ENCODE results near the gene LYPD5. TPM values are rescaled to one million over a fixed set of nuclear protein-coding genes. Genes with fewer than 3 reads are reported as not detected.
A peak's percentile ranks its signal among the peaks of the same experiment; 100 is the strongest.

Gene LYPD5
- total RNA-seq, 1 donor from 2014 or later = not detected

DNA sequence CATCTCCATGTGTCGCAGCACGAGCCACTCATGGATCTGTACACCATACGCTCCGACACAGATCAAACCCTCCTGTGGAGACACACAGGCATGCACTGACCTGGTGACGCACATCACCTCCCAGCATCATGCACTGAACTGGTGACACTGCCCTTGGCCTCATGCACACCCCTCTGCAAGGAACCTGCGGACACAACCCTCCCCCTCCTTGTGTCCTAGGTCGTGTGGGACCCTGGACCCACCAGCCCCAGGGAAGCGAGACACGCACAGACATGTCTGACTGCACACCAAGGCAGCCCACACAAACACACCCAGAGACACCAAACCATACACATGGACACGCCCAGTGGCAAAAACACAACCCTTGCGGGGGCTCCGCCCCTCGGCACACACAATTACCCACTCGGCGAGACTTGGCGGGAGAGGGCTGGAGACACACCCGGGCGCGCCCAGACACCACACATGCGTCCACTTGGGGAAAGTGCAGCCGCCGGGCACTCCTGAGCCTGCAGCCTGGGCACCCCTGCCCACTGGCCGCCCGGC, 19.5 kb downstream of the LYPD5 start:
- no peak for TF ChIP-seq EZH2 (IDR thresholded peaks at IDR 0.05; ENCODE audit: insufficient read depth, low read length)
- TF ChIP-seq, protein P1, sequence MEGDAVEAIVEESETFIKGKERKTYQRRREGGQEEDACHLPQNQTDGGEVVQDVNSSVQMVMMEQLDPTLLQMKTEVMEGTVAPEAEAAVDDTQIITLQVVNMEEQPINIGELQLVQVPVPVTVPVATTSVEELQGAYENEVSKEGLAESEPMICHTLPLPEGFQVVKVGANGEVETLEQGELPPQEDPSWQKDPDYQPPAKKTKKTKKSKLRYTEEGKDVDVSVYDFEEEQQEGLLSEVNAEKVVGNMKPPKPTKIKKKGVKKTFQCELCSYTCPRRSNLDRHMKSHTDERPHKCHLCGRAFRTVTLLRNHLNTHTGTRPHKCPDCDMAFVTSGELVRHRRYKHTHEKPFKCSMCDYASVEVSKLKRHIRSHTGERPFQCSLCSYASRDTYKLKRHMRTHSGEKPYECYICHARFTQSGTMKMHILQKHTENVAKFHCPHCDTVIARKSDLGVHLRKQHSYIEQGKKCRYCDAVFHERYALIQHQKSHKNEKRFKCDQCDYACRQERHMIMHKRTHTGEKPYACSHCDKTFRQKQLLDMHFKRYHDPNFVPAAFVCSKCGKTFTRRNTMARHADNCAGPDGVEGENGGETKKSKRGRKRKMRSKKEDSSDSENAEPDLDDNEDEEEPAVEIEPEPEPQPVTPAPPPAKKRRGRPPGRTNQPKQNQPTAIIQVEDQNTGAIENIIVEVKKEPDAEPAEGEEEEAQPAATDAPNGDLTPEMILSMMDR (IDR thresholded peaks at IDR 0.05; ENCODE audit: insufficient read depth, low read depth, low read length) = no peak
- Mint-ChIP-seq H3K9me3 (ENCODE audit: unreplicated experiment) (peaks cover 2% of the 10 kb centered on the region), H3K4me1 (ENCODE audit: low read depth, unreplicated experiment) (peaks cover 39% of the 10 kb centered on the region), H3K27me3 (ENCODE audit: low read depth, unreplicated experiment) (peaks cover 10% of the 10 kb centered on the region), H3K36me3 (ENCODE audit: low read depth, unreplicated experiment) (peaks cover 2% of the 10 kb centered on the region), H3K27ac (ENCODE audit: unreplicated experiment) (no peak overlapping the region), H3K4me3 (ENCODE audit: unreplicated experiment) (peak overlapping the region; percentile 12)
- Histone ChIP-seq H3K36me3 (ENCODE audit: insufficient read depth, low read length) (no peaks in the 10 kb centered on the region), H4K20me1 (ENCODE audit: insufficient read depth, low read length) (no peaks in the 10 kb centered on the region), H3K9me3 (ENCODE audit: insufficient read depth, low read depth, low read length) (no peaks in the 10 kb centered on the region), H2AFZ (ENCODE audit: low read depth, low read length) (no peak overlapping the region), H3K27me3 (ENCODE audit: insufficient read depth, low read length) (no peaks in the 10 kb centered on the region), H3K4me2 (ENCODE audit: low read length) (no peak overlapping the region), H3K9ac (ENCODE audit: low read length) (no peak overlapping the region), H3K4me1 (ENCODE audit: insufficient read depth, low read length) (peaks cover 41% of the 10 kb centered on the region), H3K79me2 (ENCODE audit: insufficient read depth, low read length) (peaks cover 11% of the 10 kb centered on the region), H3K27ac (ENCODE audit: low read depth, low read length) (no peak overlapping the region), H3K4me3 (ENCODE audit: insufficient read depth, low read depth, low read length) (no peak overlapping the region)
- no peak for FAIRE-seq
- no peak for DNase-seq (ENCODE audit: low read depth)

DNA sequence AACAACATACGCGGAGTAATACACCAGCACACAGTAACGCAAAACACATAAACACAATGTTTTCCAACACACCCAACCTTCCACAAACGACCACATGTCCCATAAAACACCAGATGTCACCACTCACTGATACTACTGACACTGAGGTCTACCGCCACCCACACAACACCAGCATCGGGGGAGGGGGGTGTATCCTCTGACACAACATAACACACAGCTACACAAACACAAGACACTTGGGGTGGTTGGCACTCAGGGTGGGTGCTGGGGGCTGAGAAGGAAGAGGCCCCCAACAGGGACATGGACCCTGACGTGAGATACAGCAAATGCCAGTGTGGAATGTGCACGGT, 20.0 kb downstream of the LYPD5 start:
- Mint-ChIP-seq H3K36me3 (ENCODE audit: low read depth, unreplicated experiment) (peaks cover 2% of the 10 kb centered on the region), H3K27ac (ENCODE audit: unreplicated experiment) (peak overlapping the region; percentile 16), H3K9me3 (ENCODE audit: unreplicated experiment) (peaks cover 2% of the 10 kb centered on the region), H3K27me3 (ENCODE audit: low read depth, unreplicated experiment) (peaks cover 10% of the 10 kb centered on the region), H3K4me1 (ENCODE audit: low read depth, unreplicated experiment) (peaks cover 42% of the 10 kb centered on the region), H3K4me3 (ENCODE audit: unreplicated experiment) (peak overlapping the region; percentile 36)
- H3K4me3 ChIP-seq (ENCODE audit: insufficient read depth, low read depth, low read length) = no peak overlapping the region
- DNase-seq (ENCODE audit: low read depth) (no peak), FAIRE-seq (no peak)
- no peak overlapping the region for H2AFZ ChIP-seq (ENCODE audit: low read depth, low read length)
- H3K4me1 ChIP-seq (ENCODE audit: insufficient read depth, low read length) = peaks cover 46% of the 10 kb centered on the region
- no peak overlapping the region for H3K27ac ChIP-seq (ENCODE audit: low read depth, low read length)
- H3K36me3 ChIP-seq (ENCODE audit: insufficient read depth, low read length) = no peaks in the 10 kb centered on the region
- no peaks in the 10 kb centered on the region for H3K9me3 ChIP-seq (ENCODE audit: insufficient read depth, low read depth, low read length)
- no peak overlapping the region for H3K4me2 ChIP-seq (ENCODE audit: low read length)
- no peaks in the 10 kb centered on the region for H4K20me1 ChIP-seq (ENCODE audit: insufficient read depth, low read length)
- H3K9ac ChIP-seq (ENCODE audit: low read length) = no peak overlapping the region
- TF ChIP-seq EZH2 (IDR thresholded peaks at IDR 0.05; ENCODE audit: insufficient read depth, low read length) = no peak
- TF ChIP-seq, protein P1 (IDR thresholded peaks at IDR 0.05; ENCODE audit: insufficient read depth, low read depth, low read length) = no peak
- H3K27me3 ChIP-seq (ENCODE audit: insufficient read depth, low read length) = no peaks in the 10 kb centered on the region
- peaks cover 11% of the 10 kb centered on the region for H3K79me2 ChIP-seq (ENCODE audit: insufficient read depth, low read length)

DNA sequence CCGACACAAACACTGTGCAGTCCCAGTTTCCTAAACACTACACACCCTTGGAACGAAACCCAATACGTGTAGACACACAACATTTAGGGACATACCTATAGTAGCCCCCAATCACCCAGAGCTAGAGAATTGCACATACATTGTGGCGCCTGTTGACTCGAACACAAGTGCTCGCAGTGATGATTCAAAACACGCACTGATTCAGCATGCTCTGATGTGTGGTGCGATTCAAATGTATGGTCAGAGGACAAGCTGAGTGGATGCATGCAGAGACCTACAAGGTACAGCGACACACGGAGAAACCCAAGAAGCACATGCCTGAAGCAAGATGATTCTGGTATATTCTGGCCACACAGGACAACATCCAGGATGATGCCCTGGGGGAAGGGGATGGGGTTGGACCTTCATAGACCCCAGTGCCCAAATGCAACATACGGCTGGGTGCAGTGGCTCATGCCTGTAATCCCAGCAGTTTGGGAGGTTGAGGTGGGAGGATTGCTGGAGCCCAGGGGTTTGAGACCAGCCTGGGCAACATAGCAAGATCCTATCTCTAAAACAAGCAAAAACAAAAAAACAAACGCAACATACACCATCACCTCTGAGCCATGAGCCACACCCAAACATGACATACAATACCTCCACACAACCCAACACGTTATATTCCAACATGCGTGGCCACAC, 20.5 kb downstream of the LYPD5 start:
- Mint-ChIP-seq H3K36me3 (ENCODE audit: low read depth, unreplicated experiment) (peaks cover 2% of the 10 kb centered on the region), H3K27ac (ENCODE audit: unreplicated experiment) (peak overlapping the region; percentile 16), H3K4me1 (ENCODE audit: low read depth, unreplicated experiment) (peaks cover 46% of the 10 kb centered on the region), H3K27me3 (ENCODE audit: low read depth, unreplicated experiment) (peaks cover 8% of the 10 kb centered on the region), H3K9me3 (ENCODE audit: unreplicated experiment) (peaks cover 4% of the 10 kb centered on the region), H3K4me3 (ENCODE audit: unreplicated experiment) (peak overlapping the region; percentile 36)
- no peak for FAIRE-seq
- Histone ChIP-seq H3K27me3 (ENCODE audit: insufficient read depth, low read length) (no peaks in the 10 kb centered on the region), H3K9me3 (ENCODE audit: insufficient read depth, low read depth, low read length) (no peaks in the 10 kb centered on the region), H3K9ac (ENCODE audit: low read length) (peak overlapping the region; percentile 23), H3K79me2 (ENCODE audit: insufficient read depth, low read length) (peaks cover 11% of the 10 kb centered on the region), H2AFZ (ENCODE audit: low read depth, low read length) (no peak overlapping the region), H3K4me1 (ENCODE audit: insufficient read depth, low read length) (peaks cover 50% of the 10 kb centered on the region), H3K4me2 (ENCODE audit: low read length) (peak overlapping the region; percentile 84), H3K4me3 (ENCODE audit: insufficient read depth, low read depth, low read length) (no peak overlapping the region), H3K36me3 (ENCODE audit: insufficient read depth, low read length) (no peaks in the 10 kb centered on the region), H4K20me1 (ENCODE audit: insufficient read depth, low read length) (no peaks in the 10 kb centered on the region), H3K27ac (ENCODE audit: low read depth, low read length) (no peak overlapping the region)
- no peak for DNase-seq (ENCODE audit: low read depth)
- TF ChIP-seq, protein P1 (IDR thresholded peaks at IDR 0.05; ENCODE audit: insufficient read depth, low read depth, low read length) = no peak
- no peak for TF ChIP-seq EZH2 (IDR thresholded peaks at IDR 0.05; ENCODE audit: insufficient read depth, low read length)

Measured in astrocyte (in vitro differentiated cells and primary cell).